GM19372 (cell line): ENCODE measurements around the gene IGSF8.

Experiments
- ATAC-seq: cut with Tn5 transposase; IDR thresholded peaks from one replicate; pipeline ENCODE4 v1.9.1; 2021; ENCODE audit warnings: mild to moderate bottlenecking, low read depth, moderate library complexity; ENCODE audit not compliant: unreplicated experiment

IGSF8 gene

DNA sequence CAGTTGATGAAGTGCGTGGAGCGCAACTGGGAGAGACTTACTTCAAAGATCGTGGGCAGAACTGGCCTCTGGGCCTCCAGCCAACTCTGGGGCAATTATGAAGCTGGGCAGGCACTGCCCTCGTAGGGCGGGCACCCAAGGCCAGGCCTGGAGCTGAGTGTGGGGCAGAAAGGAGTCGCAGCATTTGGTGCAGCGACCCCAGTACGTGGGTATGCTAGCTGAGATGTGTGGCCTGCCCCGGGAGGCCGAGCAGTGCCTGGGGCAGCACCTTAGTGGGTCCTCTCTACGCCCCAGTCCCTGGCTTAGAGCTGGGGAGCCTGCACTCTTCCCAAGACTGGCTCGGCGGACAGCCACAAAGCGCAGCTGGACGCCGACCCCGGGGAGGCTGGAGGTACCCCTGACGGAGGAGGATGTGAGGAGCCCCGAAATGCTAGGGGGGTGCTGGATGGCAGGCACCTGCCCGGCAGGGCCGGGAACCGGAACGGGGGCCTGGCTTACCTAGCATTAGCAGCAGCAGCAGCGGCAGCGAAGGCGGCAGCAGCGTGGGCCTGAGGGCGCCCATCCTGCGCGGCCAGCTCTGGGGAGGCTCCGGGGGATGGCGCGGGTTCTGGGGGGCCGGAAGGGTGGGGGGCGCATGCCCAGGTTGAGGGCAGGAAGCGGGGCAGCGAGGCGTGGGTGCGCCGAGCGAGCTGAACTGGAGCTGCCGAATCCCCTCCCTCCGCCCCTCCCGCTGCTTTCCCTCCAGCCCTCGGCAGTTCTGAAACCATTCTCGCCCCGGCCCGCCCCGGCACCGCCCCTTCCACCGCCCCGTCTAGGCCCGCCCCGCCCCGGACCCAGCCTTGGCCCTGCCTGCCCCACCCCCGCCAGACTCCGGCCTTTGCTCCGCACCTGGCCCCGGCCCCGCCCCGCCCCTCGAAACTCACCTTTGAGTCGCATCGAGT, at the start of gene IGSF8:
IGSF8 (minus strand) TSS at position 709 of the 941 bp plus-strand sequence; CDS start at position 562, 147 bp downstream.
- peak; percentile 50 for ATAC-seq

DNA sequence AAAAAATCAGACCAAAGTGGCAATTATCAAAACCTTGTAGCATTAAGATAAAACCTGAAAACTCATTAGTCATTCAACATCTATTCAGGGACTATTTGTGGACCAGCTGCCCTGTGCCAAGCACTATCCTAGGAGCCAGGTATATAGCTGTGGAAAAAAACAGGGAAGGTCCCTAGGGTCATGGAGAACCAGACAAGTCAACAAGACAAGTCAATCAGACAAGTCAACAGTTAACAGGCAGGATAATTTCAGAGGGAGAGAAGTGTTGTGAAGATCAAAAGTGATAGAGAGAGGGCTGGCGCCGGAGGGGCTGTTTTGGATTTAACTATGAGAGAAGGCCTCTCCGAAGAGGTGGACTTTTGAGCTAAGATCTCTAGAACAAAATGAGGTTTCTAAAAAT, 49.7 kb upstream of the IGSF8 start:
- ATAC-seq = no peak

GRCh38 chr1:160146107-160146506, 47.7 kb upstream of the IGSF8 start:
- no peak for ATAC-seq

DNA sequence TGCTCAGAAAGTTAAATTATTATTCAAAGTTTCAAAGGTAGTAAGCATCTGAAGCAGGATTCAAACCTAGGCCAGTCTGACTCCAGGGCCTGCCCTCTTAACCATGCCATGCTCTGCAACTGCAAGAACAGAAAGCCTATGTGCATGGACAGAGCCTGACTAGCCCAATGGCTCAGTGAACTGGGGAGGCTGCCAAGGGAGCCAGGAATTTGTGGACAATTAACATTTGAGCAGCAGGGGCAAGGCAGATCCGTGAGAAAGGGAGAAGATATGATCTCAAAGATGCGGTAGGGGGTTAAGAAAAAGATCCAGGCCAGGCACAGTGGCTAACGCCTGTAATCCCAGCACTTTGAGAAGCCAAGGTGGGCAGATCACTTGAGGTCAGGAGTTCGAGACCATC, 46.5 kb upstream of the IGSF8 start:
- ATAC-seq = no peak

- ATAC-seq = no peak
Measured at GRCh38 chr1:160143695-160144094, 45.3 kb upstream of the IGSF8 start.

GRCh38 chr1:160139840-160140239, 41.4 kb upstream of the IGSF8 start:
- no peak for ATAC-seq

- ATAC-seq = no peak
Measured at GRCh38 chr1:160137216-160137862, 38.9 kb upstream of the IGSF8 start.

- no peak for ATAC-seq
Measured at GRCh38 chr1:160136926-160137200, 38.4 kb upstream of the IGSF8 start.

DNA sequence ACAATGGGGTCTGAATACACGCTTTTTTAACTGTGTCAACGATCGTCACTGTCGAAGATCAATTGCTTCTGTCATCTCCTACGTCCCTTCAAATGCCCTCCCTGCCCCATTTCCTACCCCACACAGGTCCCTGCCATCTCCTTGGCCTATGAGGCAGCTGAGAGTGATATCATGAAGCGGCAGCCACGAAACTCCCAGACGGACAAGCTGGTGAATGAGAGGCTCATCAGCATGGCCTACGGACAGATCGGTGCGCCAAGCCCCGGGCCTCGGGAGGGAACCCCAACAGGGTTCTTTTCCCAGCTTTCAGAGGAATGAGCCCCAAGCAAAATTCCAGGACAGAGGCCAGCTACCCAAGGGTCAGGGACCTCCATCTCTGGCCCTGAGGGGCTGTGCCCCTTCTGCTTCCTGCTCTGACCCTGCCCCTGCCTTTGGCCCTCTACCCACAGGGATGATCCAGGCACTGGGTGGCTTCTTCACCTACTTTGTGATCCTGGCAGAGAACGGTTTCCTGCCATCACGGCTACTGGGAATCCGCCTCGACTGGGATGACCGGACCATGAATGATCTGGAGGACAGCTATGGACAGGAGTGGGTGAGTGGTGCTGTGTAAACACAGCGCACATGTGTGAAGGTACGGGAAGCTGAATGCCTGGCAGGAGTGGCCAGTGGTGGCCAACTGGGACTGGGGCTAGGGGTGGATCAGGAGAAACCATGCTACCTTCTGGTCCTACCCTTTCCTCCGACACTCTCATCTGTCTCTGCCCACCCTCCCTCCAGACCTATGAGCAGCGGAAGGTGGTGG, 37.9 kb upstream of the IGSF8 start:
- ATAC-seq = no peak

GRCh38 chr1:160134791-160135572, 36.6 kb upstream of the IGSF8 start:
- ATAC-seq = no peak

GRCh38 chr1:160133990-160134770, 35.8 kb upstream of the IGSF8 start:
- no peak for ATAC-seq

GRCh38 chr1:160131803-160132565, 33.6 kb upstream of the IGSF8 start:
- ATAC-seq = no peak

GRCh38 chr1:160130939-160131338, 32.5 kb upstream of the IGSF8 start:
- no peak for ATAC-seq

DNA sequence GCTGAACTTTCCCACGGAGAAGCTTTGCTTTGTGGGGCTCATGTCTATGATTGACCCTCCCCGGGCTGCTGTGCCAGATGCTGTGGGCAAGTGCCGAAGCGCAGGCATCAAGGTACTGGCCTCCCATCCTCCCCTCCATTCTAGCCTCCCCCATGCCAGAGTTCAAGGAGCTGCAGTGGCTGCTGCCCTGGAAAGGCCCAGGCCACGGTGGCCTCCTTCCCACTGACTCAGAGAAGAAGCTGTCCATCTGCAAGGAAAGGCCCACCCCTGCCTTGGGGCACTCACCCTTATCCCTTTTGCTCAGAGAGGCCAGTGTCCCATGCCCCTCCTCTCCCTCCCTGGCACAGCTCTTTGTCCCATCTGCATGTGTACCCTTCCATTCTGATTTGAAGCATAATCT, 32.1 kb upstream of the IGSF8 start:
- no peak for ATAC-seq

- no peak for ATAC-seq
Measured at GRCh38 chr1:160129966-160130365, 31.5 kb upstream of the IGSF8 start.

- ATAC-seq = no peak
Measured at GRCh38 chr1:160129558-160129957, 31.1 kb upstream of the IGSF8 start.

- no peak for ATAC-seq
Measured at GRCh38 chr1:160129046-160129445, 30.6 kb upstream of the IGSF8 start.

- no peak for ATAC-seq
Measured at GRCh38 chr1:160128636-160129035, 30.2 kb upstream of the IGSF8 start.
